Measurements from ENCODE around the gene CTIF.

DNA sequence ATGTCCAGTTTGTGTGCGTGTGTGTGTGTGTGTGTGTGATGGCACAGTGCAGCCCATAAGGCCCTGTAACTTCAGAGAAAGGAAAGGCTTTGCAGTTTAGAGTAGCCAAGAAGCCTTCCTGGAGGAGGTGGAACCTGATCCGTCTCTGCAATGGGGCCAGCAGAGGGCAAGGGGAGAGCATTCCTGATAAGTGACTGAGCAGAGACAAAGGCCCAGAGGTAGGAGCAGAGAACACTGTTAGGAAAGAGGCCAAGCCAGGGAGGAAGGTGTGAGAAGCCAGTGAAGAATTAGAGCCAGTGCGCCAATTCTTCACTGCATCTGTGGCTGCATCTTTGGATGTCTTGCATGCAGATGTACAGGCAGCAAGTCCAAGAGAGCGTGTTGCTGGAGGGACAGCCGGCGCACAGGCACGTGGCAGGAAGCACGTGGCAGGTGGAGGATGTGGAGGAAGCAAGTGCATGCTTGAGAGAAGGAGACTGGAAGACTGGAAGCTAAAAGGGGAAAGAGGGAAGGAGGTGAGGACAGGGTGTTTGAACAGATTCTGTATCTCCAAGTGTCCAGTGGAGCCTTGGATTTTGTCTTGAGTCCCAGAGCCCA, 196.3 kb downstream of the CTIF start:
- TF ChIP-seq, protein P1, sequence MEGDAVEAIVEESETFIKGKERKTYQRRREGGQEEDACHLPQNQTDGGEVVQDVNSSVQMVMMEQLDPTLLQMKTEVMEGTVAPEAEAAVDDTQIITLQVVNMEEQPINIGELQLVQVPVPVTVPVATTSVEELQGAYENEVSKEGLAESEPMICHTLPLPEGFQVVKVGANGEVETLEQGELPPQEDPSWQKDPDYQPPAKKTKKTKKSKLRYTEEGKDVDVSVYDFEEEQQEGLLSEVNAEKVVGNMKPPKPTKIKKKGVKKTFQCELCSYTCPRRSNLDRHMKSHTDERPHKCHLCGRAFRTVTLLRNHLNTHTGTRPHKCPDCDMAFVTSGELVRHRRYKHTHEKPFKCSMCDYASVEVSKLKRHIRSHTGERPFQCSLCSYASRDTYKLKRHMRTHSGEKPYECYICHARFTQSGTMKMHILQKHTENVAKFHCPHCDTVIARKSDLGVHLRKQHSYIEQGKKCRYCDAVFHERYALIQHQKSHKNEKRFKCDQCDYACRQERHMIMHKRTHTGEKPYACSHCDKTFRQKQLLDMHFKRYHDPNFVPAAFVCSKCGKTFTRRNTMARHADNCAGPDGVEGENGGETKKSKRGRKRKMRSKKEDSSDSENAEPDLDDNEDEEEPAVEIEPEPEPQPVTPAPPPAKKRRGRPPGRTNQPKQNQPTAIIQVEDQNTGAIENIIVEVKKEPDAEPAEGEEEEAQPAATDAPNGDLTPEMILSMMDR (IDR thresholded peaks at IDR 0.05): no peak
- no peak for TF ChIP-seq POLR2A (IDR thresholded peaks at IDR 0.05)

Measured in heart left ventricle (tissue), 13 donors.